ENCODE data around the gene SMARCAL1.
"Not testable (repeated sequence)": the region's sequence is repeated elsewhere in the genome, so short reads cannot be mapped to it uniquely, and the experiment has no call there.

The SMARCAL1 gene

DNA sequence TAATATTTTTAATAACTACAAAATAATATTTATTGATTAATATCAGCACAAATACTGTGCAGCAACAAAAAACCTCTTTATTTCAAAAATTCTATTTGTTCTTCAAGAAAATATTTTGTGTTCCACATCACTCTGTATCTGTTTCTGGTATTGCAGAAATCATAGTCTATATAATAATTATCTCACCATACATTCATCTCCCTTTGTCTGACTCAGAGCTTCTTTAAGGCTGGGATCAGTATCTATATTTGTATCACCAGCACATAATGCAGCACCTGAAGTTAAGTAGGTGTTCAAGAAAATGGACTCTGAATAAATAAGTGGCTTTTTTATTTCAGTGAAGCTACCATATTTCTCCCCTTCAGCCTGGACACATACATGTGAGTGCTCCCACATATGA lies 38.4 kb upstream of the SMARCAL1 start:
- Histone ChIP-seq H3K27ac (ENCODE audit: low read length) (no peak overlapping the region), H3K9ac (ENCODE audit: low read length) (no peak overlapping the region), H3K4me2 (ENCODE audit: low read depth, low read length) (no peak overlapping the region)

GRCh38 chr2:216375286-216375685 lies 37.0 kb upstream of the SMARCAL1 start:
- H3K27ac ChIP-seq (ENCODE audit: low read length), result no peak overlapping the region
- no peak for DNase-seq
- H3K79me2 ChIP-seq (ENCODE audit: low read length), result no peaks in the 10 kb centered on the region
- no peaks in the 10 kb centered on the region for H3K9me3 ChIP-seq (replicated peaks; ENCODE audit: insufficient read depth, low read length)
- H3K4me1 ChIP-seq (ENCODE audit: low read length), result no peaks in the 10 kb centered on the region
- no peaks in the 10 kb centered on the region for H4K20me1 ChIP-seq (ENCODE audit: insufficient read depth, low read length)
- no peaks in the 10 kb centered on the region for H3K9me2 ChIP-seq (replicated peaks; ENCODE audit: insufficient read depth, low read length)
- TF ChIP-seq EZH2 (optimal IDR thresholded peaks at IDR 0.05; ENCODE audit: low read depth, low read length) (no peak), CTCF (IDR thresholded peaks at IDR 0.05; ENCODE audit: low read length) (no peak), EZH2phosphoT487 (IDR thresholded peaks at IDR 0.05; ENCODE audit: low read length) (no peak)
- no peak overlapping the region for H2AFZ ChIP-seq (ENCODE audit: low read length)
- no peak overlapping the region for H3K4me3 ChIP-seq (ENCODE audit: low read length)
- no peak overlapping the region for H3K9ac ChIP-seq (ENCODE audit: low read length)
- H3K4me2 ChIP-seq (ENCODE audit: low read depth, low read length), result no peak overlapping the region
- H3K36me3 ChIP-seq (replicated peaks; ENCODE audit: insufficient read depth, low read length), result no peaks in the 10 kb centered on the region
- H3K27me3 ChIP-seq (replicated peaks; ENCODE audit: insufficient read depth, low read length), result peaks cover 17% of the 10 kb centered on the region
- no peaks in the 10 kb centered on the region for H3F3A ChIP-seq (ENCODE audit: insufficient read depth, low read length)

More for the DNA sequence above, 38.4 kb upstream of the SMARCAL1 start:
- no peaks in the 10 kb centered on the region for H3K4me1 ChIP-seq (ENCODE audit: low read length)
- no peaks in the 10 kb centered on the region for H4K20me1 ChIP-seq (ENCODE audit: insufficient read depth, low read length)
- H3K9me3 ChIP-seq (replicated peaks; ENCODE audit: insufficient read depth, low read length), result no peaks in the 10 kb centered on the region
- no peaks in the 10 kb centered on the region for H3K79me2 ChIP-seq (ENCODE audit: low read length)
- no peaks in the 10 kb centered on the region for H3F3A ChIP-seq (ENCODE audit: insufficient read depth, low read length)
- no peaks in the 10 kb centered on the region for H3K36me3 ChIP-seq (replicated peaks; ENCODE audit: insufficient read depth, low read length)
- no peak for DNase-seq
- H3K27me3 ChIP-seq (replicated peaks; ENCODE audit: insufficient read depth, low read length), result peaks cover 21% of the 10 kb centered on the region
- H3K4me3 ChIP-seq (ENCODE audit: low read length), result no peak overlapping the region
- TF ChIP-seq CTCF (IDR thresholded peaks at IDR 0.05; ENCODE audit: low read length) (no peak), EZH2phosphoT487 (IDR thresholded peaks at IDR 0.05; ENCODE audit: low read length) (no peak), EZH2 (optimal IDR thresholded peaks at IDR 0.05; ENCODE audit: low read depth, low read length) (no peak)
- no peak overlapping the region for H2AFZ ChIP-seq (ENCODE audit: low read length)
- H3K9me2 ChIP-seq (replicated peaks; ENCODE audit: insufficient read depth, low read length), result no peaks in the 10 kb centered on the region

DNA sequence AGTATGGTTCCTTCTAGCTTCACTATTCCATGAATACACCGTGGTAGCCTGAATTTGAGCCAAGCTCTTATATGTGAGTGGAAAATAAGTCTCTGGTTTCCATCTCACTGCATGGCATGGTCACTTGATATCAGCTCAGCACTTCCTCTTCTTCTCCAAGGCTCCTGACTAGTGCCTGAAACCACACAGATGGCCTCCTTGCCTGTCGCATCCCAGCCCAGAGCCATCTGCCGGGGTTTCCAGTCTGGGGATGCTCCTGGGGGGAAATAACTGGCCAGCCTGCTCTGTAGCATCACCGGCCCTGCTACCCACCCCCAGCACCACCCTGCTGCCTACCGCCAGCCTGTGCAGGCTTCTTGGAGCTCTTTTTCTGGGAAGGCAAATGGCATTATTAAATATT lies 32.3 kb upstream of the SMARCAL1 start:
- no peak overlapping the region for H3K4me3 ChIP-seq (ENCODE audit: low read length)
- no peaks in the 10 kb centered on the region for H3F3A ChIP-seq (ENCODE audit: insufficient read depth, low read length)
- H3K36me3 ChIP-seq (replicated peaks; ENCODE audit: insufficient read depth, low read length), result no peaks in the 10 kb centered on the region
- H2AFZ ChIP-seq (ENCODE audit: low read length), result no peak overlapping the region
- H3K4me2 ChIP-seq (ENCODE audit: low read depth, low read length), result no peak overlapping the region
- H3K9me2 ChIP-seq (replicated peaks; ENCODE audit: insufficient read depth, low read length), result no peaks in the 10 kb centered on the region
- H4K20me1 ChIP-seq (ENCODE audit: insufficient read depth, low read length), result no peaks in the 10 kb centered on the region
- H3K27ac ChIP-seq (ENCODE audit: low read length), result no peak overlapping the region
- no peak for TF ChIP-seq EZH2phosphoT487 (IDR thresholded peaks at IDR 0.05; ENCODE audit: low read length)
- no peak for TF ChIP-seq CTCF (IDR thresholded peaks at IDR 0.05; ENCODE audit: low read length)
- TF ChIP-seq EZH2 (optimal IDR thresholded peaks at IDR 0.05; ENCODE audit: low read depth, low read length), result no peak
- no peaks in the 10 kb centered on the region for H3K27me3 ChIP-seq (replicated peaks; ENCODE audit: insufficient read depth, low read length)
- no peak for DNase-seq
- no peaks in the 10 kb centered on the region for H3K79me2 ChIP-seq (ENCODE audit: low read length)
- no peaks in the 10 kb centered on the region for H3K4me1 ChIP-seq (ENCODE audit: low read length)
- no peak overlapping the region for H3K9ac ChIP-seq (ENCODE audit: low read length)
- no peaks in the 10 kb centered on the region for H3K9me3 ChIP-seq (replicated peaks; ENCODE audit: insufficient read depth, low read length)

DNA sequence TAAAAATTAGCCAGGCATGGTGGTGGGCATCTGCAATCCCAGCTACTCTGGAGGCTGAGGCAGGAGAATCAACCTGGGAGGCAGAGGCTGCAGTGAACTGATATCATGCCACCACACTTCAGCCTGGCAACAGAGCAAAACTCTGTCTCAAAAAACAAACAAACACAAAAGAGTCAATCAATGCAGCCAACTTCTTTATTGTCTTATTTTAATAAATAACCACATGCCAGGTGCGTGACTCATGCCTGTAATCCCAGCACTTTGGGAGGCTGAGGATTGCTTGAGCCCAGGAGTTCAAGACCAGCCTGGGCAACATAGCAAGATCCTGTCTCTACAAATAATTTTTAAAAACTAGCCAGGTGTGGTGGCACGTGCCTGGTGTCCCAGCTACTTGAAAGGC lies 27.9 kb upstream of the SMARCAL1 start:
- H3K4me3 ChIP-seq (ENCODE audit: low read length); H4K20me1 ChIP-seq (ENCODE audit: insufficient read depth, low read length); H3K27ac ChIP-seq (ENCODE audit: low read length); H3K36me3 ChIP-seq (replicated peaks; ENCODE audit: insufficient read depth, low read length); H3K9ac ChIP-seq (ENCODE audit: low read length); H3K4me1 ChIP-seq (ENCODE audit: low read length); H3K4me2 ChIP-seq (ENCODE audit: low read depth, low read length); H3F3A ChIP-seq (ENCODE audit: insufficient read depth, low read length); DNase-seq; H3K9me2 ChIP-seq (replicated peaks; ENCODE audit: insufficient read depth, low read length); H3K9me3 ChIP-seq (replicated peaks; ENCODE audit: insufficient read depth, low read length); H2AFZ ChIP-seq (ENCODE audit: low read length); H3K79me2 ChIP-seq (ENCODE audit: low read length); H3K27me3 ChIP-seq (replicated peaks; ENCODE audit: insufficient read depth, low read length): not testable (repeated sequence)
